BE2C (cell line): ENCODE measurements around the gene CBLN3.

Experiments
- DNase-seq: peaks from one replicate; pipeline ENCODE4 v3.0.0-alpha.2; 2020
- H3K27me3 ChIP-seq: fragments of 250-450 bp; sonication (Bioruptor Pico); 2 replicates; pipeline ENCODE4 v1.5.1; 2020; ENCODE audit warnings: mild to moderate bottlenecking
- H3K36me3 ChIP-seq: fragments of 250-450 bp; sonication (Bioruptor Pico); 2 replicates; pipeline ENCODE4 v1.5.1; 2020; ENCODE audit warnings: mild to moderate bottlenecking
- H3K4me1 ChIP-seq: fragments of 250-450 bp; sonication (Bioruptor Pico); 2 replicates; pipeline ENCODE4 v1.5.1; 2020
- H3K4me3 ChIP-seq: 2 replicates; pipeline ENCODE4 v1.5.1; 2011; ENCODE audit warnings: low read depth, low read length
- H3K9me3 ChIP-seq: fragments of 250-450 bp; sonication (Bioruptor Pico); 2 replicates; pipeline ENCODE4 v1.5.1; 2020
- TF ChIP-seq, protein P1 (sequence below): IDR thresholded peaks from 2 replicates; pipeline ENCODE4 v1.5.1; 2012; ENCODE audit warnings: mild to moderate bottlenecking, low read depth, low read length

Gene CBLN3

DNA sequence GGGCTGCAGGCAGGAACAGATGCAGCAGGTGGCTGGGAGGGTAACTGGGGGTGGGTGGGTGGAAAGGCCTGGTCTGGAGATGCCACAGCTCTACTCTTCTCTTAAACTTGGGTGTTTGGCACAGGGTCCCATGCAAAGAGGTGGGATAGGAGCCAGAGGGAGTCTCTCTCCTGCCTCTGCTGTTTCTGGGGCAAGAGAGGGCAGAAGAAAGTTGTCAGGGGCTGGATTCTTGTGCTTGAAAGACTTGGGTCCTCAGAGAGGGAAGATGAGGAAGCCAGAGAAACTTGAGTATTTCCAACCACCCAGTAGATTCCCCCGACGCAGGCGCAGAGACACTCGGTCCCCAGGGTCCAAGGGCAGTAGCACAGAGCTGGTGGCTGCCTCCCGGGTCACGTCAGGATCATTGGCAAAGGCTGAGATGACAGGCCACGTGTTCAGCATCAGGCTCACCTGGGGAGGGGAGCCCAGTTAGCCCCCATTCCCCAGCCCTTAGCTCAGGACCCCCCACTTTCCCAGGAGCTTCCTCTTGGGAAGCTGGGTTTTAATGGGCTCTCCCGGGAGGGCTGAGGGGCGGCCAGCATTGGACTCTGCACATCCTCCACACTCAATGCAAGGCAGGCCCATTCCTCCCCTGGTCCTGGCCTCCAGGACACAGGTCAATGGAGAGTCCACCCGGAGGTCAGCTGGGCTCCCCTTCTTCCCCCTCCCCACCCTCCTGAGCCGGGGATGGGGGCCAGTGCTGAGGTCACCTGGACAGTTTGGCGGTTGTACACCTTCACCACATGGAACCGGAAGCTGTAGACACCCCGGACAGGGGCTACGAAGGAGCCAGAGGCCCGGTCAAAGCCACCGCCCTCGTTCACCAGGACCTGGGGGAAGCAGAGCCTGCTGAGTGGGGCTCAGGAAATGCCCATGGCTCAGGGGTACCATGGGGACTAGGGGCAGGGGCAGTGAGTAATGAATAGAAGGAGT is 1.6 kb downstream of the CBLN3 start:
- TF ChIP-seq, protein P1, sequence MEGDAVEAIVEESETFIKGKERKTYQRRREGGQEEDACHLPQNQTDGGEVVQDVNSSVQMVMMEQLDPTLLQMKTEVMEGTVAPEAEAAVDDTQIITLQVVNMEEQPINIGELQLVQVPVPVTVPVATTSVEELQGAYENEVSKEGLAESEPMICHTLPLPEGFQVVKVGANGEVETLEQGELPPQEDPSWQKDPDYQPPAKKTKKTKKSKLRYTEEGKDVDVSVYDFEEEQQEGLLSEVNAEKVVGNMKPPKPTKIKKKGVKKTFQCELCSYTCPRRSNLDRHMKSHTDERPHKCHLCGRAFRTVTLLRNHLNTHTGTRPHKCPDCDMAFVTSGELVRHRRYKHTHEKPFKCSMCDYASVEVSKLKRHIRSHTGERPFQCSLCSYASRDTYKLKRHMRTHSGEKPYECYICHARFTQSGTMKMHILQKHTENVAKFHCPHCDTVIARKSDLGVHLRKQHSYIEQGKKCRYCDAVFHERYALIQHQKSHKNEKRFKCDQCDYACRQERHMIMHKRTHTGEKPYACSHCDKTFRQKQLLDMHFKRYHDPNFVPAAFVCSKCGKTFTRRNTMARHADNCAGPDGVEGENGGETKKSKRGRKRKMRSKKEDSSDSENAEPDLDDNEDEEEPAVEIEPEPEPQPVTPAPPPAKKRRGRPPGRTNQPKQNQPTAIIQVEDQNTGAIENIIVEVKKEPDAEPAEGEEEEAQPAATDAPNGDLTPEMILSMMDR: no peak
- H3K27me3 ChIP-seq: no peaks in the 10 kb centered on the region
- H3K4me1 ChIP-seq: peaks cover 6% of the 10 kb centered on the region
- H3K9me3 ChIP-seq: no peaks in the 10 kb centered on the region
- H3K36me3 ChIP-seq: no peaks in the 10 kb centered on the region
- DNase-seq: no peak
- H3K4me3 ChIP-seq: no peak overlapping the region

DNA sequence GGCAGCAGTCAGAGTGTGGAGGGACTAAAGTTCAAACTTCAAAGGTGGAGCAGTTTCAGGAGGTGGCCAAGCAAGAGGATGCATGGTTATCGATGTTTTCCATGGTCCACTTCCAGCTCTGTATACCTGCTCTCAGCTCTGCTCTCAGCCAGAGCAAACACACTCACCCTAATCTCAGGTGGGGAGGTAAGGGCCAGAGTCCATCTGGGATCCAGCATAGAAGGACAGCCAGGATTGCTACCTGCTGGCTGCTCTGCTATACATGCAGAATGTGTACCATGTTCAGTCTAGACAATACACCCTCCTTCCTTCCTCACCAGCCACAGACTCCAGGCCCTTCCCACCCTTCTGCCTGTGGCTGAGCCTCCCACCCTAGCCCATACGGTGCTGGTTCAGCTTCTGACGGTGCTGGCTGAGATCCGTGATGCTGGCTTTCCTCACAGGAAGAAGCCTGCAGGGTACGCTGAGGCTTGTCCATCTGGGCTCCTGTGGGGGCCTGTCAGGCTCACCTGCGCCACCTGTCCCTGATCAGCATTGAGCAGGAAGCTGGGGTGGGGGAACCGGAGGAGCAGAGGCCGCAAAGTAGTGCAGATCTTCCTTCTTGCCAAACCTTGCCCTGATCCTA is 2.4 kb downstream of the CBLN3 start:
- Histone ChIP-seq H3K27me3 (no peaks in the 10 kb centered on the region), H3K4me1 (peaks cover 6% of the 10 kb centered on the region), H3K36me3 (no peaks in the 10 kb centered on the region), H3K9me3 (no peaks in the 10 kb centered on the region), H3K4me3 (no peak overlapping the region)
- TF ChIP-seq, protein P1: no peak
- DNase-seq: no peak

DNA sequence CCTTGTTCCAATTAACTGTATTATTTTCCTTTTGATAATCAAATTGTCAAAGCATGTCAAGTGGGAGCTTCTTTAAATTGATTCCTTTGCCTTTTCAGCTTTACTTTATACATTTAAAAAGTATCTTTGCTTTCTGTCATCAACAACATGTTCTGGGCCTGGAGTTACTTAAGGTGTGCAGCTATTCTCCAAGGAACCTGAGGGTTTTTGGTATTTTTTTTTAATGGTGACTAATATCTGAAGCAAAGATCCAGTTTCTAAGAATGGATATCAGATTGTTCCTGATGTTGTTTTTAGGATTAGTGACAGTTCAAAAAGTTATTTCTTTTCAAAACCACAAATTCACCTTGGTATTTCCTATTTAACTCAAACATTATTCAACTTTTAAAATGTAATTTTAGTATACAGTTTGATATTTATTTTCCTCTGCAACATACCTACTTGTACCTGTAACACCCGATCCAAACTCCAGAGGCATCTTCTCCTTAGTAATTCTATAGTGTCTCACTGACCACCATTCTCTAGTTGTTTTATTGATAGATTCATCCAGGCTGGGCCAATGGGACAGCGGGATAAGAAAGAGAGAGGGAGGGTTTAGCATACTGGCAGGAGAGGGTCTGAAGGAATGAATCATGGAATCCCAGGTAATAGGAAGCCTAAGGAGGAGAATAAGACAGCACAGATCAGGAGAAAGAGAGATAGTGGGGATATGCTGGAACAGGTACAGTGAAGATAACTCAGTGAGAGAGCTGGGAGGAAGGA is 3.1 kb downstream of the CBLN3 start:
- H3K9me3 ChIP-seq: no peaks in the 10 kb centered on the region
- TF ChIP-seq, protein P1: no peak
- peaks cover 6% of the 10 kb centered on the region for H3K4me1 ChIP-seq
- DNase-seq: no peak
- H3K27me3 ChIP-seq: no peaks in the 10 kb centered on the region
- no peak overlapping the region for H3K4me3 ChIP-seq
- no peaks in the 10 kb centered on the region for H3K36me3 ChIP-seq

DNA sequence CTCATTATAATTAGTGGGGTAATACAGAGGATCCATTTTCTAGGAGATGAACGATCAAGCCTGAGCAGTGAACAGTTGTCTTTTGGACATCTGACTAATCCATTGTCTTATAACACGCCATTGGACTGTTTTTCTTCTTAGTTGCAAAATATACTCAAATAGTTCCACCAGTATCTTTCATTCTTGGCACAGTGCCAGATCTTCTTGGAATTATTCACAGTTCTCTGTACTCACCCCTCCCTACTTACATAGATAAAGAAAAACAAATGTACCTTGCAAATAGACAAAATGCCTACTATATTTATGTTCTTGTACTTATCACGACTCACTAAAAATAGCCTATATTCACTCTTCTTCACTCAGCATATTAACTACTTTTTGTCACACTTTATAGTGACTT is 3.8 kb downstream of the CBLN3 start:
- H3K36me3 ChIP-seq: no peaks in the 10 kb centered on the region
- no peak for DNase-seq
- H3K27me3 ChIP-seq: no peaks in the 10 kb centered on the region
- no peak overlapping the region for H3K4me3 ChIP-seq
- no peaks in the 10 kb centered on the region for H3K9me3 ChIP-seq
- TF ChIP-seq, protein P1: no peak
- peaks cover 6% of the 10 kb centered on the region for H3K4me1 ChIP-seq

DNA sequence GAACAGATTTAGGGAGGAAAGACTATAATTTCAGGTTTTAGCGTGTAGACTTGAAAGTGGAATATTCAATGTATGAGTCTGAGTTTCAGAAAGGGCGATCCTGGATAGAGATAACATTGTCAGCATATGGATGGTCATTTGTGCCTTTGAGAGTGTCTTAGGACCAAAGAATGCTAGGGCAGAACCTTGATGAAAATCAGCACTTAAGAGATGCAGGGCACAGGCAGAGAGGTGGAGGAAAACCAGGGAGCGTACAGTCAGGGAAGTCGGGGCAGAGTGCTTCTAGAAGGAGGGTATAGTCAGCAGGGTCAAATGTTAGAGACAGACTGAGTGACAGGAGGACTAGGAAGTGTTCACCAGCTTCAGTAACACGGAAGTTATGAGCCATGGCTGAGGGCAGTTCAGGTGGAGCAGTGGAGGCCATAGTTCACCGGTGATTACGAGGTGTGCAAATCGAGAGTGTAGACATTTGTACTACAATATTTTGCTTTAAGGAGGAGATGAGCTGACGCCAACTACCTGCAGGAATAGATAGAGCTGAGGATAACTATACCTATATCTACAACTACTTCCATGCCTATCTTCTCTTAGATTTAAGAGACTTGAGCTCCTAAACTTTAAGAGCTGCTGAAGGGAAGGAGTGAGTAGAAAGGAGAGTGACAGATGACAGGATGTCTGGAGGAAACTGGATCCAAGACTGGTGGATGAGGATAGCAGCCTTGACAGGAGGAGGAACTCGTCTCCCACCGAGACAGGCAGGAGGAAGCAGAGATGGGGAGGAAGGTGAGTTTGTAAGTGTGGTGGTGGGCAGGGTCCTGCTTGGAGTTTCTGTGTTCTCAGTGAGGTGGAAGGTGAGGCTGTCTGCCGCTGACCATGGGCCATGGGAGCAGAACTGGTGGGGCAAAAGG is 6.5 kb downstream of the CBLN3 start:
- no peak overlapping the region for H3K4me3 ChIP-seq
- no peaks in the 10 kb centered on the region for H3K4me1 ChIP-seq
- H3K9me3 ChIP-seq: no peaks in the 10 kb centered on the region
- TF ChIP-seq, protein P1: no peak
- no peak for DNase-seq
- no peaks in the 10 kb centered on the region for H3K27me3 ChIP-seq
- H3K36me3 ChIP-seq: no peaks in the 10 kb centered on the region
